BLaER1 (cell line): ENCODE data around the gene RAB26.
A peak's percentile ranks its signal among the peaks of the same experiment; 100 is the strongest.
"Not testable (repeated sequence)": the region's sequence is repeated elsewhere in the genome, so short reads cannot be mapped to it uniquely, and the experiment has no call there.

Experiments
- H3K27ac ChIP-seq: shearing (Covaris generic); formaldehyde crosslinking; 2 replicates; pipeline ENCODE4 v1.8.1; 2022
- H3K27me3 ChIP-seq: shearing (Covaris generic); formaldehyde crosslinking; 2 replicates; pipeline ENCODE4 v1.8.1; 2022
- H3K36me3 ChIP-seq: shearing (Covaris generic); formaldehyde crosslinking; 2 replicates; pipeline ENCODE4 v1.8.1; 2022
- H3K4me1 ChIP-seq: shearing (Covaris generic); formaldehyde crosslinking; 2 replicates; pipeline ENCODE4 v1.8.1; 2022
- H3K4me2 ChIP-seq: shearing (Covaris generic); formaldehyde crosslinking; 2 replicates; pipeline ENCODE4 v1.8.1; 2022
- H3K4me3 ChIP-seq: shearing (Covaris generic); formaldehyde crosslinking; 2 replicates; pipeline ENCODE4 v1.8.1; 2022
- H3K9ac ChIP-seq: shearing (Covaris generic); formaldehyde crosslinking; 2 replicates; pipeline ENCODE4 v1.8.1; 2022
- H3K9me3 ChIP-seq: shearing (Covaris generic); formaldehyde crosslinking; 2 replicates; pipeline ENCODE4 v1.8.1; 2022
- H4K20me1 ChIP-seq: shearing (Covaris generic); formaldehyde crosslinking; 2 replicates; pipeline ENCODE4 v1.8.1; 2022
- Cebpa-rat ChIP-seq: shearing (Covaris generic); IDR thresholded peaks from 2 replicates; pipeline ENCODE4 v1.8.1; 2022

RAB26 gene

DNA sequence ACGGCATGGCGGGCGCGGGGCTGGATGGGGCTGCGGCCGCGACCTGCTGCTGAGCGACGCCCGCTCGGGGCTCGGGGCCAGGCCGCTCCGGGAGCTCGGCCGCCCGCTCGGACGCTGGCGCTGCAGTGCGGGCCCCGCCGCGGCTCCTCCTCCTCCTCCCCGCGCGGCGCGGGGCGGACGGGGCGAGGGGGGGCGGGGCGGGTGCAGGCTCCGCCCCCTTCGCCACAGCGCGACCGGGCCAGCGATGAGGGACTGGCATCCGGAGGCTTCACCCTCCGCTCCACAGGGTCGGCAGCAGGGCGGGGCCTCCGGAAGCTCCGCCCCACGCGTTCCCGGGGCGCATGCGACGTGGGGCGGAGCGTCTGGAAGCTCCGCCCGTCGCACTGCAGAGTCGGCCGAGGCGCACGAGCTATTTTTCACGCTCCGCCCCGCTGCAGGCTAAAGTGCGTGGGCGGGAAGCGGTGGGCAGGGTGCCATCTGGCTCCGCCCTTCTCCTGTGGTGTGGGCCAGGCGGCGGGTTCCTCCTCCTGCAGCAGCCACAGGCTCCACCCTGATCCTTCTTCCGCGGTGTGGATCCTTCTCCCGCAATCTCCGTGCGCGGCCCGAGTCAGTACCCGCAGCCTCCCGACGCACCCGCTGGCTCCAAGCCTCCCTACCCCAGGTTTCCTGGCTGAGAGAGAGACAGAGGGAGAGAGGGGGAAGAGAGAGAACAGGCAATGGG lies 12.5 kb upstream of the RAB26 start, which contains the start of gene PKD1:
TSS of gene PKD1 (minus strand) at position 129 of the 721 bp plus-strand sequence. CDS start 209 bp downstream, outside the sequence.
- Histone ChIP-seq H3K4me3 (peak within 1 kb of the TSS; percentile 70), H3K9ac (peak within 1 kb of the TSS; percentile 80), H3K27ac (peak within 1 kb of the TSS; percentile 79), H3K4me1 (peaks cover 20% of the 10 kb centered on the region), H3K4me2 (peak within 1 kb of the TSS; percentile 64)
- H4K20me1 ChIP-seq, H3K27me3 ChIP-seq, H3K36me3 ChIP-seq, H3K9me3 ChIP-seq: not testable (repeated sequence)

GRCh38 chr16:2142942-2143877 lies 5.2 kb upstream of the RAB26 start:
- no peak for TF ChIP-seq Cebpa-rat

GRCh38 chr16:2143878-2144485 lies 4.4 kb upstream of the RAB26 start:
- H4K20me1 ChIP-seq, result peaks cover 33% of the 10 kb centered on the region
- H3K27me3 ChIP-seq, result no peaks in the 10 kb centered on the region
- no peak overlapping the region for H3K27ac ChIP-seq
- H3K9me3 ChIP-seq, result no peaks in the 10 kb centered on the region
- H3K9ac ChIP-seq, result no peak overlapping the region
- H3K4me2 ChIP-seq, result peak overlapping the region; percentile 24; the same call in 1 of the 2 replicates
- peaks cover 49% of the 10 kb centered on the region for H3K4me1 ChIP-seq
- no peak for TF ChIP-seq Cebpa-rat
- no peaks in the 10 kb centered on the region for H3K36me3 ChIP-seq
- H3K4me3 ChIP-seq, result no peak overlapping the region

More at GRCh38 chr16:2142942-2143877, 5.2 kb upstream of the RAB26 start:
- H3K9me3 ChIP-seq, result no peaks in the 10 kb centered on the region
- peaks cover 26% of the 10 kb centered on the region for H4K20me1 ChIP-seq
- no peaks in the 10 kb centered on the region for H3K36me3 ChIP-seq
- H3K27me3 ChIP-seq, result no peaks in the 10 kb centered on the region
- peak overlapping the region; percentile 24 for H3K4me2 ChIP-seq
- peaks cover 41% of the 10 kb centered on the region for H3K4me1 ChIP-seq
- no peak overlapping the region for H3K4me3 ChIP-seq
- H3K27ac ChIP-seq, result no peak overlapping the region
- H3K9ac ChIP-seq, result no peak overlapping the region

GRCh38 chr16:2145843-2146242 lies 2.6 kb upstream of the RAB26 start:
- no peak overlapping the region for H3K4me2 ChIP-seq
- H3K27ac ChIP-seq, result no peak overlapping the region
- peaks cover under 1% of the 10 kb centered on the region; the same call in 1 of the 2 replicates for H3K36me3 ChIP-seq
- H3K9me3 ChIP-seq, result no peaks in the 10 kb centered on the region
- TF ChIP-seq Cebpa-rat, result no peak
- no peaks in the 10 kb centered on the region for H3K27me3 ChIP-seq
- no peak overlapping the region for H3K4me3 ChIP-seq
- peaks cover 60% of the 10 kb centered on the region for H3K4me1 ChIP-seq
- no peak overlapping the region for H3K9ac ChIP-seq
- H4K20me1 ChIP-seq, result peaks cover 52% of the 10 kb centered on the region

DNA sequence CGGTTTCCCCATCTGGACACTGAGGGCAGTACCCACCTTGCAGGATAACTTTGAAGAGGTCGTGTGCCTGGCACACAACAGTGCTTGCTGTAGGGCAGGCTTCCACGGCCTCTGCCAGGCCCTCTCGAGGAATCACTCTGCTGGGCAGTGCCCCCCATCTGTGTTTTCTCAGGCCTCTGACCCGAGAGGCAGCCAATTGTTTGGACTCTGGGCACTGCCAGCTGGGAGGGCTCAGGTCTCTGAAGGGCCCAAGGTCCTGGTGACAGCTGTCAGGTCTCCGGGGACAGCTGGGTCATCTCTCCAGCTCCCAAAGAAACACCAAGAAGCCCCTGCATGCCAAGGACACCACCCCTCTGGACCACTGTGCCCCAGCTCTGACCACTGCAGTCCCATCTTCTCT lies 1.0 kb upstream of the RAB26 start:
- no peak for TF ChIP-seq Cebpa-rat
- Histone ChIP-seq H3K4me2 (peak overlapping the region; percentile 100), H3K4me1 (peaks cover 75% of the 10 kb centered on the region), H3K36me3 (peaks cover 16% of the 10 kb centered on the region), H4K20me1 (peaks cover 67% of the 10 kb centered on the region), H3K27ac (no peak overlapping the region), H3K9me3 (no peaks in the 10 kb centered on the region), H3K27me3 (no peaks in the 10 kb centered on the region), H3K4me3 (no peak overlapping the region), H3K9ac (no peak overlapping the region)

- H3K27ac ChIP-seq, result peak overlapping the region; percentile 79
- no peaks in the 10 kb centered on the region for H3K9me3 ChIP-seq
- no peaks in the 10 kb centered on the region for H3K27me3 ChIP-seq
- TF ChIP-seq Cebpa-rat, result no peak
- peaks cover 32% of the 10 kb centered on the region for H3K36me3 ChIP-seq
- peak overlapping the region; percentile 100 for H3K4me2 ChIP-seq
- peak overlapping the region; percentile 90 for H3K4me3 ChIP-seq
- H4K20me1 ChIP-seq, result peaks cover 78% of the 10 kb centered on the region
- peak overlapping the region; percentile 99 for H3K9ac ChIP-seq
- H3K4me1 ChIP-seq, result peaks cover 73% of the 10 kb centered on the region
These were observed 547 bp downstream of the RAB26 start for GRCh38 chr16:2148714-2149629.

DNA sequence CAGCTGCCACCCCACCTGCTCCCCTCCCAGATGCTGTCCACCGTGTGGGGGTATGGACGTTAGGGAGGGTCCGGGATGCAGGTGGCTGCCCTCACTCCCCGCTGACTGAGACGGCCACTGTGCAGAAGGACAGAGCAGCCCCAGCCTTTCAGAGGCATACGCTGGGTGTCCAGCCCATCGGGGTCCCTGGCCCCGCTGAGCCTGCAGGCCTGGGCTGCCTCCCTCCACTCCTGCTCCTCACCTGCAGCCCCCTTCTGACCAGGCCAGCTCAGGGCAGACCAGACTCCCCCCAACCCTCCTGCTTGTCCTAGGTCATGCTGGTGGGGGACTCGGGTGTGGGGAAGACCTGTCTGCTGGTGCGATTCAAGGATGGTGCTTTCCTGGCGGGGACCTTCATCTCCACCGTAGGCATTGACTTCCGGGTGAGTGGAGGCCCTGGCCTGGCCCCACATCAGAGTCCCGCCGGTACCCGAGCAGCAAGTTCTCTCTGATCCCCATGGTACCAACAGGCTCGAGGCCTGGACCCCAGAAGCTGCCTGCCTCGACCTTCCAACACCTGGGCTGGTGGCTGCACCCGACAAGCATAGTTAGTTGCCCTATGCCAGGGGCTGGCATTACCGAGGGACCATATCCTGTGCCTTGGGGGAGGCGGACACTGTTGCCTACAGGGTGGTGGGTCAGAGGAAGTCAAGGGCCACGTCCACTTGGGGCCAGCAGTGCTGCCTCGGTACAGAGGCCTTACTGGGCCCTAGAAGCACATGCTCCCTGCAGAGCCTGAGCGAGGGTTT lies 1.4 kb downstream of the RAB26 start:
- Histone ChIP-seq H3K4me1 (peaks cover 67% of the 10 kb centered on the region), H3K36me3 (peaks cover 34% of the 10 kb centered on the region), H3K27ac (peak overlapping the region; percentile 94), H3K4me3 (peak overlapping the region; percentile 90), H3K4me2 (peak overlapping the region; percentile 100), H3K9me3 (no peaks in the 10 kb centered on the region), H3K27me3 (no peaks in the 10 kb centered on the region), H4K20me1 (peaks cover 87% of the 10 kb centered on the region), H3K9ac (peak overlapping the region; percentile 99)
- no peak for TF ChIP-seq Cebpa-rat

- peak overlapping the region; percentile 94 for H3K27ac ChIP-seq
- peak overlapping the region; percentile 100 for H3K4me2 ChIP-seq
- peak overlapping the region; percentile 90 for H3K4me3 ChIP-seq
- H3K4me1 ChIP-seq, result peaks cover 67% of the 10 kb centered on the region
- peak overlapping the region; percentile 99 for H3K9ac ChIP-seq
- no peaks in the 10 kb centered on the region for H3K9me3 ChIP-seq
- H3K36me3 ChIP-seq, result peaks cover 34% of the 10 kb centered on the region
- H4K20me1 ChIP-seq, result peaks cover 90% of the 10 kb centered on the region
- no peaks in the 10 kb centered on the region for H3K27me3 ChIP-seq
- TF ChIP-seq Cebpa-rat, result no peak
These were observed 2.2 kb downstream of the RAB26 start for GRCh38 chr16:2150418-2151187.
